ENCODE measurements around the gene TLK2.
"Not testable (repeated sequence)": the region's sequence is repeated elsewhere in the genome, so short reads cannot be mapped to it uniquely, and the experiment has no call there.

The TLK2 gene

DNA sequence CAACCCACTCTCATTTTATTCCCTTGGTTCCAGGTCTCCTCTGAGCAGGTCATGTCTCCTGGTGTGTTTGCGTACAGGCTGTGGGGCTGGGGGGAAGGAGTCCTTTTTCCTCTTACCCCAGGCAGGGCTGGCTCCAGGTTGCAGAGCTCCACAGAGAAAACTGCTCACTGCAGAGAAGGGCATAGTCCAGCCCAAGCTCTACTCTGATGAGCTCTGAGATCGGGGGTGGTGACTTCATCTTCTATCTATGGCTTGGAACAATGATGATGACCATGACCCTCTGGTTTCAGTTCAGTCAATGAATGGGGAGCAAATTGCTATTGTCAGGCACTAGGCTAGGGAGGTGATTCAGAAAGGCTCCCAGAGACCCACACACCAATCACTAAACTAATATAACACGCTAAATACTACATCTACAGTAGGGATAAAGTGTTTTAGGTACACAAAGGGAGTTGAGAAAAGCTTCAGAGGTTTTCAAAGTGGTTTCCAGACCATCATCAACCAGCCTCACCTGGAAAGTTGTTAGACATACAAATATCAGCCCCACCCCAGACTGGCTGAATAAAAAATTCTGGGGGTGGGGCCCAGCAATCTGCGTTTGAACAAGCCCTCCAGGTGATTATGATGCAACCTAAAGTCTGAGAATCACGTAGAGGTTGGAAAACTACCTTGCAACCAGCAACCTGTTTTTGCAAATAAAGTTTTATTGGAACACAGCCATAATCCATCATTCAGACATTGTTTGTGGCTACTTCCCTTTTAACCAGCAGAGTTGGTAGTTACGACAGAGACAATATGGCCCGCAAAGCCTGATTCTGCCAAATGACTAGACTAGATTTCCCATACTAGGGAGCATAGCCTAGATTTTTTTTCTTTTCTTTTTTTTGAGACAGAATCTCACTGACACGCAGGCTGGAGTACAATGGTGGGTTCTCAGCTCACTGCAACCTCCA lies 5.3 kb upstream of the TLK2 start:
- not testable (repeated sequence) for H3K9me3 Mint-ChIP-seq; H3K36me3 Mint-ChIP-seq (ENCODE audit: low read depth); H3K4me3 Mint-ChIP-seq; H3K27me3 Mint-ChIP-seq; DNase-seq; ATAC-seq; H3K27ac Mint-ChIP-seq
- peaks cover 15% of the 10 kb centered on the region for H3K4me1 Mint-ChIP-seq

DNA sequence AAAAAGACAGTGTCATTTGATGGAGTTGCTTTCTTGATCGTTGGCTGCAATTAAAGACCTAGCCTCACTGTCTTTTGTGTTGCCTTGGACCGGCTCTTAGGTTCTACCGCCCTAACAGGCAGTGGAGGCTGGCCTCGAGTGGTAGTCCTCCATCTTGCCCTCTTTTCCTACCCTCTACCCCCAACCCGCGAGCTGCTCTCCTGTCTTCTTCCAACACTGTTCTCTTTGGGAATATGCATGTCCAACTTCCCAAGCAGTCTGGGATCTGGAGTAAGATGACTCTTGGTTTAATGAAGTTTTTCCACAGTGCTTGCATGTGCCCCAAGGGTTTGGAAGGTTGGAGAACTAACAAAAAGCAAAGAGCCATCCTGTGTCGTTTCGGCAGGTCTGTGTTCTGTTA lies 1.5 kb upstream of the TLK2 start:
- H3K36me3 Mint-ChIP-seq (ENCODE audit: low read depth) = peaks cover 12% of the 10 kb centered on the region
- H3K9me3 Mint-ChIP-seq, DNase-seq, ATAC-seq, H3K27me3 Mint-ChIP-seq: not testable (repeated sequence)
- H3K27ac Mint-ChIP-seq = peak overlapping the region; percentile 82
- peak overlapping the region; percentile 73 for H3K4me3 Mint-ChIP-seq
- H3K4me1 Mint-ChIP-seq = peaks cover 29% of the 10 kb centered on the region

DNA sequence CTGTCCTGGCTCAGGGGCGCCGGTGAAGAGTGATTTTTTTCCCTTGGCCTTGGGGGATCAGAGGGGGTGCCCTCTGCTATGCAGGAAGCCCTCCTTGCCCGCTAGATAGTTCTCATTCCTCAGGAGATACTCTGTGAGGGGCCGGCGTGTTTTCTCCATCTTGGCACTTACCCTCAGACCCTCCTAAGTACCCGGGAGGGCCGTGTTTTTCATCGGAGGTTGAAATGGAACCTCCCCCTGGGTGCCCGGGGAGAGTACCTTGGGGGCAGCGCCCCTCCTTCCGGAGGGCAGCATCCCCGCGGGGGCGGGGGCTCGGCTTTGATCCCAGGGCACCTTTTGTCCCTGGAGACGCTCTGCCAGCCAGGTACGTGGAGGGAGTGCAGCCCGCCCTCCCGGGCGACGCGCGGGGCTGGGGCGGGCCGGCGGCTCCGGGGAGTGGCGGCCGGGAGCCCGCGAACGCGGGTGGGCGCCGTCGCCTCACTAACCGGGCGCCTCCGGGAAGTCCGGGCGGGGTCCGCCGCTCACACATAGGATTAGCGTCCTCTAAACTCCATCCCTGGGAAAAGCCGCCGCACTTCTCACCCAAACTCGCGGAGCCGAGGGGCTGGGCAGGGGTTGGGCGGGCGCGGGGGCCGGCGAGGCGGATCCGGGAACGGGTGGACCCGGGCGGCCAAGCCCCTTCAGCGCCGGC lies 762 bp upstream of the TLK2 start:
- DNase-seq = peak; percentile 45

DNA sequence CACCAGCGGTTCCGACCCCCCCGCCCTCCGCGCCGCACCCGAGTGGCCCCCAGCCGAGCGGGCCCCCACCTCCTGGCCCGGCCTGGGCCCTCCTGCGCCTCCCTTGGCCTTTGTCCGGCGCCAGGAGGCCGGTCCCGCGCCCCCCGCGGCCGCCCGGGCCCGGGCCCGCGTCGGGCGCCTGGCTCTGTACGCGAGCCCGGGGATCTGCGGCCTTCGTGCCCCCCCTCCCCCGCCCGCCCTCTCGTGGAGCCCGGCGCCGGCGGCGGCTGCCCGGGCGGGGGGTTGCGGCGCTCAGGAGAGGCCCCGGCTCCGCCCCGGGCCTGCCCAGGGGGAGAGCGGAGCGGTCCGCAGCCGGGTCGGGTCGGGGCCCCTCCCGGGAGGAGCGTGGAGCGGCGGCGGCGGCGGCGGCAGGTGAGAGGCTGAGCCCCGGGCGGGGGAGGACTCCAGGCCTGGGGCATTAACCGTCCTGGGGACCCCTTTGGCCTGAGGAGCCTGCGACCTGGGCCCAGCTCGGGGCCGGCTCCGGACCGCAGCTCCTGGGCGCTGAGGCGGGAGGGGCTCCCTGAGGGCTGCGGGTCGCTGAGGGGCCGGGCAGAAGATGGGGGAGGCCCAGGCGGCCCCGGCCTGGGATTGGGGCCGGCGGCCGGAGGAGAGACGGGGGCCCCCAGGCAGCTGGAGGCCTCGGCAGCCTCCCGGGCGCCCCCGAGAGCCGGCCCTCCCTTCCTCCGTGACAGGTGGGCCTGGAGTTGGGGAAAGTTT lies 434 bp downstream of the TLK2 start:
- not testable (repeated sequence) for H3K27ac Mint-ChIP-seq, H3K9me3 Mint-ChIP-seq, H3K27me3 Mint-ChIP-seq
- DNase-seq (peak; percentile 36), ATAC-seq (peak; percentile 33)
- Mint-ChIP-seq H3K4me3 (peak overlapping the region; percentile 94), H3K36me3 (ENCODE audit: low read depth) (peaks cover 19% of the 10 kb centered on the region), H3K4me1 (peaks cover 37% of the 10 kb centered on the region)

More for the DNA sequence above, 762 bp upstream of the TLK2 start:
- H3K27me3 Mint-ChIP-seq, H3K9me3 Mint-ChIP-seq: not testable (repeated sequence)
- peak; percentile 29 for ATAC-seq
- H3K27ac Mint-ChIP-seq = peak overlapping the region; percentile 82
- H3K4me1 Mint-ChIP-seq = peaks cover 32% of the 10 kb centered on the region
- peaks cover 16% of the 10 kb centered on the region for H3K36me3 Mint-ChIP-seq (ENCODE audit: low read depth)
- H3K4me3 Mint-ChIP-seq = peak overlapping the region; percentile 73

DNA sequence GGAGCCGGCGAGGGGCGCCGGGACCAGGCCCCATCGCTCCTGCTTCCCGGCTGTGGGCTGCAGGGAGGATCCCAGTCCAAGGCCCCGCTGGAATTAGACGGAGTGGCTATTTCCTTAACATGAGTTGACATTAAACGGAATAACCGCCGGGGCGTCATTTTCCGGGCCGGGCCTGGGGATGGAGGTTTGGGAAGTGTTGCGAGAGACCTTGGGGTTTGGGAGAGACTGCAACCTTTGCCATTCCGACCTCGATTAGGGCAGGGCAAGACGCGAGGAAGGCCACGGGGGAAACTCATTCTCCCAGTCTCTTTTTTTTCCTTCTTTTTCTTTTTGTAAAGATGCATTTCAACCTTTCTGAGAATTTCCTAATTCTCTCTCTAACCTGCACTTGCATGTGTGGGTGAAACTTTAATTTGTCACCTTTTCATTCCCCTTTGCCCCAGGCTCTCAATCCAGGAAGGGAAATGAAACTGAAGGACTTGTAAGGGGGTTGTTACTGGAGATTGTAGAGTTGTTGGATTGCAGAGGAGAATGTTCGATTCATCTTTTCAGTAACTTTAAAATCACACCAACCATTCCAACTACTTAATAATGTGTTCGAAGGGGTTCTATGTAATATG lies 1.1 kb downstream of the TLK2 start:
- Mint-ChIP-seq H3K4me1 (peaks cover 38% of the 10 kb centered on the region), H3K36me3 (ENCODE audit: low read depth) (peaks cover 19% of the 10 kb centered on the region), H3K4me3 (peak overlapping the region; percentile 94), H3K27ac (peak overlapping the region; percentile 97)
- DNase-seq = peak; percentile 25
- H3K27me3 Mint-ChIP-seq, H3K9me3 Mint-ChIP-seq, ATAC-seq: not testable (repeated sequence)

DNA sequence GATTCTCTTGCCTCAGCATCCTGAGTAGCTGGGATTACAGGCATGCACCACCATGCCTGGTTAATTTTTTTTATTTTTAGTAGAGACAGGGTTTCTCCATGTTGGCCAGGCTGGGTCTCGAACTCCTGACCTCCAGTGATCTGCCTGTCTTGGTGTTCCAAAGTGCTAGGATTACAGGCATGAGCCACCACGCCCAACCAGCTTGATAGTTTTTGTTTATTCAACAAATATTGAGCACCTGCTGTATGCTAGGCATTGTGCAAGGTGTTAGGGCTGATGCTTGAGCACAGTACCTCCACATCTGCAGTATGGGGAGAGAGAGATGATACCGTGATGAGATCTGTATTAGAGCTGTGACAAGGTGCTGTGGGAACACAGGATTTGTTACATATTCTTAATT lies 3.9 kb downstream of the TLK2 start:
- ATAC-seq, H3K27ac Mint-ChIP-seq, H3K27me3 Mint-ChIP-seq, H3K9me3 Mint-ChIP-seq, DNase-seq, H3K4me3 Mint-ChIP-seq: not testable (repeated sequence)
- H3K36me3 Mint-ChIP-seq (ENCODE audit: low read depth) = peaks cover 23% of the 10 kb centered on the region
- peaks cover 45% of the 10 kb centered on the region for H3K4me1 Mint-ChIP-seq

DNA sequence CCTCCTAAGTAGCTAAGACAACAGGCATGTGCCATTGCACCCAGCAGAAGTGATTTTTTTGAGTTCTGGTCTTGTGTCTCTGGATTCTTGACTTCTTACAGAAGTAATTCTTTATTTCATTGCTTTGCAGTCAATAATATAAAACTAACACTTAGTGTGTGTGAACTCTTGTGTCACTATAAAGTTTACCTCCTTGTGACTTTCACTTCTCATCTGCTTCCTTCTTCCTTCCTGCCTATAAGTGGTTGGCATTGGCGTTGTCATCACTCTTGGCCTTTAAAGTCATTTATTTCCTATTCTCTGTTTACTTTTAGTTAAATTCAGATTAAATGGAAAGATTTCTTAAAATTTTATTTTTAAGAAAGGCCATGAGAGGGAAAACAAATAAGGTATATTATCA lies 12.4 kb downstream of the TLK2 start:
- H3K4me3 Mint-ChIP-seq, H3K27me3 Mint-ChIP-seq, H3K27ac Mint-ChIP-seq, H3K9me3 Mint-ChIP-seq, ATAC-seq, DNase-seq: not testable (repeated sequence)
- peaks cover 38% of the 10 kb centered on the region for H3K4me1 Mint-ChIP-seq
- H3K36me3 Mint-ChIP-seq (ENCODE audit: low read depth) = peaks cover 17% of the 10 kb centered on the region

DNA sequence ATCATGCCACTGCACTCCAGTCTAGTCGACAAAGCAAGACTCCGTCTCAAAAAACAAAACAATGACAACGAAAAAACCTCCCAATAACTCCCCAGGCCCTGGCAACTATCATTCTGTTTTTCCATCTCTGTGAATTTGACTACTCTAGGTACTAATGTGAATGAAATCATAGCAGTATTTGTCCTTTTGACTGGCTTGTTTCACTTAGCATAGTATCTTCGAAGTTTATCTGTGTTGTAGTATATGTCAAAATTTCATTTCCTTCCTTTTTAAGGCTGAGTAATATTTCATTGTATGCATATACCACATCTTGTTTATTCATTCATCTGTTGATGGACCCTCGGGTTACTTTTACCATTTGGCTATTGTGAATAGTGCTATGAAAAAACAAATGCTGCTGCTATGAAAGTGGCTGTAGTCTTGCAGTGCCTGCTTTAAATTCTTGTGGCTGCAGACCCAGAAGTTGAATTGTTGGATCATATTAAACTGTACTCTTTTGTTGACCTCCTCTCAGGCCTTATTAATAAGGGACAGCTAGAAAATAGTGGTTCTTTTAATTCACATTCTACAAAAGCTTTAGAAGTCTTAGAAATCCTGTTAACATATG lies 14.5 kb downstream of the TLK2 start:
- H3K27ac Mint-ChIP-seq, ATAC-seq, H3K4me3 Mint-ChIP-seq, DNase-seq, H3K9me3 Mint-ChIP-seq, H3K27me3 Mint-ChIP-seq: not testable (repeated sequence)
- peaks cover 15% of the 10 kb centered on the region for H3K36me3 Mint-ChIP-seq (ENCODE audit: low read depth)
- H3K4me1 Mint-ChIP-seq = peaks cover 35% of the 10 kb centered on the region

DNA sequence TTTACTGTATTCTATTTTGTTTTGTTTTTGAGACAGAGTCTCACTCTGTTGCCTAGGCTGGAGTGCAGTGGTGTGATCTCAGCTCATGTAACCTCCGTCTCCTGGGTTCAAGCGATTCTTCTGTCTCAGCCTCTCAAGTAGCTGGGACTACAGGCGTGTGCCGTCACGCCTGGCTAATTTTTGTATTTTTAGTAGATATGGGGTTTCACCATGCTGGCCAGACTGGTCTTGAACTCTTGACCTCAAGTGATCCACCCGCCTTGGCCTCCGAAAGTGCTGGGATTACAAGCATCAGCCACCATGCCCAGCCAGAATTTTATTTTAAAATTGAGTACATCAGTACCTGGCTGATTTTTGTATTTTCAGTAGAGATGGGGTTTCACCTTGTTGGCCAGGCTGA lies 15.4 kb downstream of the TLK2 start:
- peaks cover 35% of the 10 kb centered on the region for H3K4me1 Mint-ChIP-seq
- H3K27me3 Mint-ChIP-seq, H3K4me3 Mint-ChIP-seq, H3K9me3 Mint-ChIP-seq, ATAC-seq, H3K27ac Mint-ChIP-seq, DNase-seq: not testable (repeated sequence)
- peaks cover 13% of the 10 kb centered on the region for H3K36me3 Mint-ChIP-seq (ENCODE audit: low read depth)

DNA sequence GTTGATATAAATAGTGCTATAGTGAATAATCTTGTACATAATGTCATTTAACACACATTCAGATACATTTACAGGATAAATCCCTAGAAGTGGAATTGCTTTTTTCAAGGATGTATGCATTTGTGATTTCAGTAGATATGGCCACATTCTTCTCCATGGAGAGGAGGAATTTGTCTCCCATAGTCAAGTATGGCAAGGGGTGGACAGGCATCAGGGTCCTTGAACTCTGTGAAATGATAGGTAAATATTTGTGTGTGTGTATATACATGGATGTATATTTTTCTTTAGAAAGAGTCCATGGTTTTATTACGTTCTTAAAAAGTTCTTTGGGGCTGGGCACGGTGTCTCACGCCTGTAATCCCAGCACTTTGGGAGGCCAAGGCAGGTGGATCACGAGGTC lies 17.7 kb downstream of the TLK2 start:
- H3K27ac Mint-ChIP-seq, H3K4me3 Mint-ChIP-seq, ATAC-seq, H3K9me3 Mint-ChIP-seq, DNase-seq, H3K27me3 Mint-ChIP-seq: not testable (repeated sequence)
- Mint-ChIP-seq H3K4me1 (peaks cover 27% of the 10 kb centered on the region), H3K36me3 (ENCODE audit: low read depth) (peaks cover 13% of the 10 kb centered on the region)

DNA sequence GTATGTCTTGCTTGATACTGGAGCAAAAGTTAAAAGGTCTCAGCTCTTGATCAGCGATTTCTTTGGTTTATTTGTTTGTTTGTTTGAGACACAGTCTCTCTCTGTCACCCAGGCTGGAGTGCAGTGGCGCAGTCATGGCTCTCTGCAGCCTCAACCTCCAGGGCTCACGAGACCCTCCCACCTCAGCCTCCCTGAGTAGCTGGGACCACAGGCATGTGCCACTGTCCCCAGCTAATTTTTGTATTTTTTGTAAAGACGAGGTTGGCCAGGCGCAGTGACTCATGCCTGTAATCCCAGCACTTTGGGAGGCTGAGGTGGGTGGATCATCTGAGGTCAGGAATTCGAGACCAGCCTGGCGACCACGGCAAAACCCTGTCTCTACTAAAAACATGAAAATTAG lies 20.2 kb downstream of the TLK2 start:
- H3K4me3 Mint-ChIP-seq; ATAC-seq; H3K36me3 Mint-ChIP-seq (ENCODE audit: low read depth); H3K27me3 Mint-ChIP-seq; DNase-seq; H3K9me3 Mint-ChIP-seq; H3K27ac Mint-ChIP-seq: not testable (repeated sequence)
- H3K4me1 Mint-ChIP-seq = peaks cover 18% of the 10 kb centered on the region

DNA sequence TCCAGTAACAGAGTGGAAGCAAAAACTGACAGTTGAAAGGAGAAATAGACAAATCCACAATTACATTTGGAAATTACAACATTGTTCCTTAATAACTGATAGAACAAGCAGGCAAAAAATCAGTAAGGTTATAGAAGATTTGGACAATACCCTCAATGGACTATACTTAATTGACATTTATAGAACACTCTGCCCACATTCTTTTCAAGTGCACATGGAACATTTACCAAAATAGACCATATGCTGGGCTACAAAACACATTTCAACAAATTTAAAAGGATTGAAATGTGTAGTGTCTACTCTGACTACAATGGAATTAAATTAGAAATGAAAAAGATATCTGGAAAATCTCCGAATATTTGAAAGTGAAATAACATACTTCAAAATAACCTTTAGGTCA lies 21.8 kb downstream of the TLK2 start:
- not testable (repeated sequence) for H3K36me3 Mint-ChIP-seq (ENCODE audit: low read depth); H3K27me3 Mint-ChIP-seq; H3K27ac Mint-ChIP-seq; H3K9me3 Mint-ChIP-seq; H3K4me3 Mint-ChIP-seq; ATAC-seq; DNase-seq
- peaks cover 19% of the 10 kb centered on the region for H3K4me1 Mint-ChIP-seq

DNA sequence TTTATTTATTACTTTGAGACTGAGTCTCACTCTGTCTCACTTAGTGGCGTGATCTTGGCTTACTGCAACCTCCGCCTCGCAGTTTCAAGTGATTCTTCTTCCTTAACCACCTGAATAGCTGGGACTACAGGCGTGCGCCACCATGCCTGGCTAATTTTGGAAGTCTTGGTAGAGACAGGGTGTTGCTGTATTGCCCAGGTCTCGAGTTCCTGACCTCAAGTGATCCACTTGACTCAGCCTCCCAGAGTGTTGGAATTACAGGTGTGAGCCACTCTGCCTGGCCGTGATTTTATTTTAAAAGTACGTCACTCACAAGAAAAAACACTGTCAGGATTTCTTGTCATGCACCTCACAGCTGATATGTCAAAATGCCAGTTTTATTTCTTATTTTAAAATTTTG lies 26.2 kb downstream of the TLK2 start:
- not testable (repeated sequence) for DNase-seq; ATAC-seq; H3K36me3 Mint-ChIP-seq (ENCODE audit: low read depth); H3K27me3 Mint-ChIP-seq; H3K9me3 Mint-ChIP-seq; H3K27ac Mint-ChIP-seq; H3K4me3 Mint-ChIP-seq
- H3K4me1 Mint-ChIP-seq = peaks cover 31% of the 10 kb centered on the region
